GM12872 (cell line): ENCODE data around the gene PDE10A.

Experiments
- TF ChIP-seq, protein P1 (sequence below): IDR thresholded peaks from 3 replicates; pipeline ENCODE4 v1.5.1; 2011; ENCODE audit warnings: low read depth, mild to moderate bottlenecking, low read length, moderate library complexity; ENCODE audit not compliant: insufficient read depth

PDE10A gene

DNA sequence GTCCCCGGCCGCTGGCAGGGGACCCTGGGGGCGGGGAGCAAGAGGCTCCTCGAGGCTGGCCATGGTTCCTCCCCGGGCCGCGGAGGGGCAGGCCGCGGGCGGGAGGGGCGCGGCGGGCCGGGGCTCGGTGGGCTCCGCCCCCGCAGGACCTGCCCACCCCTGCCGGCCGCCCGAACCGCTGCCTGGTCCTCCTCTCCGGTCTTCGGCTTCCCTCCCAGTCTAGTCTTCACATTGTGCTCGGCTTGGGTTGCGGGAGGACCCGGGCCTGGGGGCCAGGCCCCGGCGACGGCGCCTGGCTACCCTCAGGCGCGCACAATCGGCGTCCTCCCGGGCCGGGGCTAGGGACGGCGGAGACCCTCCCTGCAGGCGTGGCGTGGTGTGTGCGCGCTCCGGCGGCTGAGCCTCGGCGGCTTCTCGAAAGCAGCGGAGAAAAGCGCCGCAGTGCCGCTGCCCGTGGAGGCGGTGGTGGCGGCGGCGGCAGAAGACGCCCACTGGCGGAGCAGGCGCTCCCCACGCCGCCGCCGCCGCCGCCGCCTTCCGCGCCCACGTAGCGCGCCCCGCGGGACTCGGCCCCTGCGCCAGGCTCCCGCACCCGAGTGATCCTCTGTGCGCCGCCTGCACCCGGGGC lies at the start of gene PDE10A:
PDE10A (minus strand) TSS at position 493 of the 628 bp plus-strand sequence; CDS start at position 63, 430 bp downstream.
- TF ChIP-seq, protein P1, sequence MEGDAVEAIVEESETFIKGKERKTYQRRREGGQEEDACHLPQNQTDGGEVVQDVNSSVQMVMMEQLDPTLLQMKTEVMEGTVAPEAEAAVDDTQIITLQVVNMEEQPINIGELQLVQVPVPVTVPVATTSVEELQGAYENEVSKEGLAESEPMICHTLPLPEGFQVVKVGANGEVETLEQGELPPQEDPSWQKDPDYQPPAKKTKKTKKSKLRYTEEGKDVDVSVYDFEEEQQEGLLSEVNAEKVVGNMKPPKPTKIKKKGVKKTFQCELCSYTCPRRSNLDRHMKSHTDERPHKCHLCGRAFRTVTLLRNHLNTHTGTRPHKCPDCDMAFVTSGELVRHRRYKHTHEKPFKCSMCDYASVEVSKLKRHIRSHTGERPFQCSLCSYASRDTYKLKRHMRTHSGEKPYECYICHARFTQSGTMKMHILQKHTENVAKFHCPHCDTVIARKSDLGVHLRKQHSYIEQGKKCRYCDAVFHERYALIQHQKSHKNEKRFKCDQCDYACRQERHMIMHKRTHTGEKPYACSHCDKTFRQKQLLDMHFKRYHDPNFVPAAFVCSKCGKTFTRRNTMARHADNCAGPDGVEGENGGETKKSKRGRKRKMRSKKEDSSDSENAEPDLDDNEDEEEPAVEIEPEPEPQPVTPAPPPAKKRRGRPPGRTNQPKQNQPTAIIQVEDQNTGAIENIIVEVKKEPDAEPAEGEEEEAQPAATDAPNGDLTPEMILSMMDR, result no peak

DNA sequence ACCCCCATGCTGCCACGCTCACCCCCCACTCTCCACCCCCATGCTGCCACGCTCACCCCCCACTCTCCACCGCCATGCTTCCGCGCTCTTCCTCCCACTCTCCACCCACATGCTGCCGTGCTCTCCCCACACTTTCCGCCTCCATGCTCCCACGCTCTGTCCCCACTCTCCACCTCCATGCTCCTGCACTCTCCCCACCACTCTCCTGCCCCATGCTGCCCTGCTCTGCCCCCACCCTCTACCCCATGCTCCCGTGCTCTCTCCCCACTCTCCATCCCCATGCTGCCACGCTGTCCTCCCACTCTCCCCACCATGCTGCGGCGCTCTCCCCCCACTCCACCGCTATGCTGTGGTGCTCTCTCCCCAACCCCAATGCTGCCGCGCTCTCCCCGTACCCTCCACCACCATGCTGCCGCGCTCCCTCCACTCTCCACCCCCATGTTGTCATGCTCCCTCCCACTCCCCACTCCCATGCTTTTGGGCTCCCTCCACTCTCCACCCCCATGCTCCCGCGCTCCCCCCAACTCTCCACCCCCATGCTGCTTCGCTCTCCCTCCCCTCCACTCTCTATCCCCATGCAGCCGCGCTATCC lies 46.0 kb upstream of the PDE10A start:
- TF ChIP-seq, protein P1, result no peak

DNA sequence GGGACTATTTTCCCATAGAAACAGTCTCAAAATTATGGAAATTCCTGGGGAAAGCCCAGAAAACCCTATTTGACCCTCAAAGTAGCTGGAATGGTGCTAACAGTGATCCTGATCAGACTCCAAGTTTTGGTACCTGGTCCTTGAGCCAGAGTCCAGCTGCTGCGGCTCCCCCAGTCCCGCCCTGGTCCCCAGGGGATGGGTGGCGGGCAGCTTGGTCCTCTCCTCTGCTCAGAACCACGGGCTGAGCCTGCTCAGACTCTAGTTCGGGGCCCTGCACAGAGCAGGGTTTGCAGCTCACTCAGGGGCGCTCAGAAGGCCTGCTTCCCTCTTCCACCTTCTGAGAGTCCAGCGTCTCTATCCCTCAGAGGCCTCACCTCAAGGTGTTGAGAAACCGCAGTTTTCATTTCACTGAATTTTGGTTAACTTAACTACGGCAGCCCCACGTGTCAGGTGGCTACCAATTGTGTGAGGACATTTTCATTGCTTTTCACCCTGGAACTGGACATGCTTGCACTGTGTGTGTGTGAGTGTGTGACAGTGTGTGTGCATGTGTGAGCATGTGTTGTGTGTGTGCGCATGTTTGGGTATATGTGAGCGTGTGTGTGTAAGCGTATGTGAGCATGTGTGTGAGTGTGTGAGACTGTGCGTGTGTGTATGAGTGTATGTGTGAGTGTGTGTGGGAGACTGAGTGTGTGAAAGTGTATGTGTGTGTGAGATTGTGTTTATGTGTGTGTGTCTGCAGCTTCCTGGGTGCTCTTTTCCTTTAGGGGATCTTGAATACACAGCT lies 44.2 kb upstream of the PDE10A start:
- TF ChIP-seq, protein P1, result no peak

DNA sequence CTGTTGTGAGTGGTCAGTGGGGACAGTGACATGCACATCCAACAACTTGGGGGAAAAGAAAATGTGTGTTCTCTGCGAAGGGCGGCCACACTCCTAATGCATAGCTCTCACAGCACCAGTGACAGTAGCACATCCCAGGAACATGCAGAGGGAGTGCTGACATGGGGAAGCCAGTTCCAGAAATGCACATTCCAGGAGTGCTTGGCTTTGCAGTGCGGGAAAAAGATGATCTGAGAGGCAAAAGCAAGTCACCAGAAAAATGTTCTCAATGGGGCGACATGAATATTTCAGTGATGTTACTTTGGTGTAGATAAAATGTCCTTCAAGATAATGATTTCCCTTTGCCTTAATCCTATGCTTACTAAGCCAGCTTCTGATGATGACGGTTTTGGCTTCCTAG lies 42.9 kb upstream of the PDE10A start:
- TF ChIP-seq, protein P1, result no peak

DNA sequence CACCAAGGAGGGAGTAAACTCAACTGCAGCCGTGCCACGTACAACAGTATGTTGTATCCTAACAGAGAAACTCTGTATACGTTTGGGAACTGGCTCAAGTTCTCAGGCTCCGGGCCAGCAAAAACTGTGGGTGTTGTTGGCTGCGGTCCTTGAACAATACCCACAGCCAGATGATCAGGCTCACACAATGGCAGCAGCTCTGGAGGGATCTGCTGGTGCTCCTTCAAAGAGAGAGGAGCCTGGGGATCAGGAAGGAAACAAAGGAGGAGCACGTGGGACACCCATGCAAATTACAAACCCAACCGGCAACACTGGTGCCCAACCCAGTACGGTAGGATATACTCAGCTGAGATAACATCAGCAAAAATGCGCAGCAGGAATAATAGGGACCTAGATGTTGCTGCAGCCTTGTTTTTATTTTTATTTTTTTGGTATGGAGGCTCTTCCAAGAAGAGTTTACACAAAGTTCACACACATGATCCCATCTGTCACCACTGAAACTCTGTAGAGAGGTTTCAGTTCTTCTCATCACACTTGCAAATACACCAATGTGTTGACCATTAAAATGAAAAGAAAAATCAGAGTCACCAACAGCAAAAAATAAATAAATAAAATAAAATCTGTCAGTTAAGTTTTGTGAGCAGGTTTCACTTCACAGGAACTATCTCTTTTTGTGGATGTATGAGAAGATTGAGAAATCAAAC lies 41.2 kb upstream of the PDE10A start:
- TF ChIP-seq, protein P1, result no peak

DNA sequence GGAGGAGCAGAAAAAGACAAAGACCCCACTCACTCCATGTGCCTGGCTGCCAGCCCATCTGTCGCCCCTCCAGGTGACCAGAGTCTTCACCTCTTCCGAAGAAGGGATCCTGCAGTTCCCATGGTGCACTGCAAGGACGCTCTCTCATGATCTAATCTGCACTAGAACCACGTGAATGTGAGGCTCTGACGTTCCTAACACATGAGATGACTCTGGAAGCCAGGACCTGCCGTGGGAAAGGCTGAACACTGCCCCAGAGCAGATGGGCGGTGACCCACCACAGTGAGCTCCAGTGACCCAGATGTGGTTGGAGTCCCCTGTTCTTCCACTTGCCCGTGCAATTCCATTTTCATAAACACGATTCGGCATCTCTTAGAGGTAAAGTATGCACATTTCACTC lies 39.6 kb upstream of the PDE10A start:
- TF ChIP-seq, protein P1, result no peak
